CD4-positive, alpha-beta T cell treated with Interferon gamma for 1 hour (primary cell): ENCODE results near the gene GAL3ST2.
"Not testable (repeated sequence)": the region's sequence is repeated elsewhere in the genome, so short reads cannot be mapped to it uniquely, and the experiment has no call there.

Source experiments
- DNase-seq: peaks from one replicate; pipeline ENCODE4 v3.0.0-alpha.2; 2020

Gene GAL3ST2

DNA sequence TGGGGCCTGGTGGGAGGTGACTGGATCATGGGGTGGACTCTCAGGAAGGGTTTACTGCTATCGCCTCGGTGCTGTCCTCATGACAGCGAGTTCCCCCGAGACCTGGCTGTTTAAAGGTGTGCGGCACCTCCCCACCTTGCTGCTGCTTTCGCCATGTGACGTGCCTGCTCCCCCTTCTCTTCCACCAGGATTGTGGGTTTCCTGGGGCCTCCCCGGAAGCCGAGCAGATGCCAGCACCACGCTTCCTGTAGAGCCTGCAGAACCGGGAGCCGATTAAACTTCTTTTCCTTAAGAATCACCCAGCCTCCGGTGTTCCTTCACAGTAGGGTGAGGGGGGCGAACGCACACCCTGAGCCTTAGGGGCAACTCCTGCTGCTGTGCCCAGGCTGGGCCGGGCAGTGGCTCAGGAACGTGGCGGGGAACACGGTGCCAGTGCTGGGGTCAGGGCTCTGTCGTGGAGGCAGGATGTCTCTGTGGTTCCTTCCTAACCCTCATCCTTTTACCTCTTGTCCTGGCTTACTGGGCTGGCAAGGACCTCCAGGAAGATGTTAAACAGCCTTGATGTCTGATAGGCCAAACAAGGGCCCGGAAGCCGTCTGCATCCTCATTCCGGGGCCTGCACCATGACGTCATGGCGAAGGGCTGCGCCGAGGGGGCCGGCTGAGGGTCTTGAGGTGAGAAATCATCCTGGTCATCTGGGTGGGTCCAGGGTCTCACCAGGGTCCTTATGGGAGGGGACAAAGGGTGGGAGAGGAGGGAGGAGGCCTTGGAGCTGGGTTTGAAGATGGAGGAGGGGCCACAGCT lies 45.0 kb downstream of the GAL3ST2 start:
- DNase-seq = no peak

DNA sequence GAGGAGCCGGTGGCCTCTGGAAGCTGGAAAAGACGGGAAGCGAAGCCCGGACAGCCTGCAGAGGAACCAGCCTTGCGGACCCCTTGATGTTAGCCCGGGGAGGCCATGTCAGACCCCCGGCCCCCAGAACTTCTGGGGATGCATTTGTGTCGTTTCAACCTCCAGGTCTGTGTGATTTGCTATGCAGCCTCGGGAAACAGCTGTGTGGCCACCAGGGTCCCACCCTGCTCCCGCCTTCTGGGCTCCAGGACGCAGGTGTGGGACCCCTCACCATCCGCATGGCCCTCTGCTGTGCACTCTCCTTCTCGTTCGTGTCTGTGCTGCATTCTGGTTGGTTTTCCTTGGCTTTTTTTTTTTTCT lies 45.6 kb downstream of the GAL3ST2 start:
- no peak for DNase-seq

DNA sequence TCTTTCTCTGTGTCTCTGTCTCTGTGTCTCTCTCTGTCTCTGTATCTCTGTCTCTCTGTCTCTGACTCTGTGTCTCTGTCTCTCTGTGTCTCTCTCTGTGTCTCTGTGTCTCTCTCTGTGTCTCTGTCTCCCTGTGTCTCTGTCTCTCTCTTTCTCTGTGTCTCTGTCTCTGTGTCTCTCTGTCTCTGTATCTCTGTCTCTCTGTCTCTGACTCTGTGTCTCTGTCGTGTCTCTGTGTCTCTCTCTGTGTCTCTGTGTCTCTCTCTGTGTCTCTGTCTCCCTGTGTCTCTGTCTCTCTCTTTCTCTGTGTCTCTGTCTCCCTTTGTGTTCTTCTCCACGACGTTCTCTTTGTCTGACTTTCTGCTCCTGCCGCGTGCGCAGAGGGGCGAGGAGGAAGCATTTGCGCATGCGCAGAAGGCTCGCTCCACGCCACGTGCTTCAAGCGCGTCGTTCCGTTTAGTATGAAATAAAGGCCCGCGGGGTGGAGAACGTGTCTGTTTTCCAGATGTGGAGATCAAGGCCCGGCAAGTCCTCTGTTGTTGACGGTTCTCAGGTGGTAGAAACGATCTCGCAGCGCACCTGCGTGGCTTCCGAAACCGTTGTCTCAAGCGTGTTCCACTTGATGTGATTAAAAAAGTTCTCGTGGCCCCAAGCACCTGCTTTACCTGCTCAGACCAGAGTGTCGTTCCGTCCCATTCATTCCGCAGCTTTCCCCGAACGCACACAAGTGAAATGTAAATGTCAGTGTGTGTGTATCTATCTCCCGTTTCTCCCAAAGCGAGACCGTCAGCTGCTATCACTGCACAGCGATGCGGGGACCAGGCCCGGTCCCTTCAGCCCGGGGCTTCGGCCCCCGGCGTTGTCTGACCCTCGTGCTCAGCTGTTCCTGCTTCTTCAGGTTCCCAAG lies 47.2 kb downstream of the GAL3ST2 start:
- DNase-seq = not testable (repeated sequence)

DNA sequence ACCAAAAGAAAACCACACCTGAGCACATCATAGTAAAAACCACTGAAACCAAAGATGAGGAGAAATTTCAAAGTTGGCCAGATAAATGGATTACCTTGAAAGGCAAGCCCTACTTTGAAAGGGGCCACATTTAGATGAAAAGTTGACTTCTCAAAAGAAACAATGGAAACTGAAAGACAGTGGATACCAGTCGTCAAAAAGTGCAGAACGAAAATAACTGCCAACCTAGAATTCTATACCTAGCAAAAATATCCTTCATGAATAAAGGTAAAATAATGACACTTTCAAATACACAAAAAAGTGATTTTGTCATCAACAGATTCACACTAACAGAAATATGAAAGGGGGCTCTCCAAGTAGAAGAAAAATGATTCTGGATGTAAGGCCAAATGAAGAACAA lies 50.8 kb downstream of the GAL3ST2 start:
- DNase-seq = no peak

GRCh38 chr2:241833101-241833663 lies 56.6 kb downstream of the GAL3ST2 start:
- DNase-seq = no peak

- DNase-seq = not testable (repeated sequence)
Measured at GRCh38 chr2:241833756-241834526, 57.3 kb downstream of the GAL3ST2 start.

DNA sequence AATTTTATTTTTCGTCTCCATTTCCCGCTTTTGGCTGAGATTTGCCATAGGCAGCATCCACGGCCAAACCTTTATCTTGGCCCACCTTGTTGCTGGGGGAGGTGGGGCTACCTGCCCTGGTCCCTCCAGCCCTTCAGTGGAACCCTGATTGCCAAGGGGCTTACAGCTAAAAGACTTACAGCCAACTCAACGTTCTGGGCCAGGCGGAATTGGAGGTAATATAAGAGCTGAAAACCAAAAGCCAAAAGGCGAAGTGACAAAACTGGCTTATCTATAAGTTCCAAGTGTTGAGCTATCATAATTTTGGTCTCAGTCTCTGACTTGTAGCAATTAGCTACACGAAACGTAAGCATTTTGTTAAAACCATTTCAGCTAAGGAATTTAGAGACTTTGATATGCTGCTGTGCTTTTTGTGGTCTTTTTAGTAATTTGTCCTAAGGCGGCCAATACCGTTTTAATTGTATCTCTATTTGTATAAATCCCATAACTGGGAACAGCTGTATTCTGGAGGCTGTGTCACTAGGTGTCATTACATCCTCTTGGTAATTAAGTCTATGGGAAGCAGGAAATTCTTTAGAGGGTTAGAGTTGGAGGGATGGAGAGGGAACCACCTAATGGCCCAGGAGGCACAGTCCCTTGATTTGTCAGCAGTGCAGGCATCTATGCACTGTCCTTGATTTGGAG lies 58.0 kb downstream of the GAL3ST2 start:
- DNase-seq = no peak

DNA sequence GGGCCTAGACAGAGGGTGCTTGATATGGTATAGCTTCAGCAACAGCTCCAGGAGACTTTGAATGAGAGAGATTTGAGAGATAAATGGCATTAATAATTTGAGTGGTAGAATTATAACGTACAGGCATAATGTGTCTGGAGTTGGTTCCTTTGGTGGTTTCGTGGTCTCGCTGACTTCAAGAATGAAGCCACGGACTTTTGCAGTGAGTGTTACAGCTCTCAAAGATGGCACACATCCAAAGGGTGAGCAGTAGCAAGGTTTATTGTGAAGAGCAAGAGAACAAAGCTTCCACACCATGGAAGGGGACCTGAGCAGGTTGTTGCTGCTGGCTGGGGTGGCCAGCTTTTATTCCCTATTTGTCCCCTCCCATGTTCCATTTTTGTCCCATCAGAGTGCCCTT lies 59.0 kb downstream of the GAL3ST2 start:
- no peak for DNase-seq

- DNase-seq = no peak
Measured at GRCh38 chr2:241836292-241836691, 59.7 kb downstream of the GAL3ST2 start.

DNA sequence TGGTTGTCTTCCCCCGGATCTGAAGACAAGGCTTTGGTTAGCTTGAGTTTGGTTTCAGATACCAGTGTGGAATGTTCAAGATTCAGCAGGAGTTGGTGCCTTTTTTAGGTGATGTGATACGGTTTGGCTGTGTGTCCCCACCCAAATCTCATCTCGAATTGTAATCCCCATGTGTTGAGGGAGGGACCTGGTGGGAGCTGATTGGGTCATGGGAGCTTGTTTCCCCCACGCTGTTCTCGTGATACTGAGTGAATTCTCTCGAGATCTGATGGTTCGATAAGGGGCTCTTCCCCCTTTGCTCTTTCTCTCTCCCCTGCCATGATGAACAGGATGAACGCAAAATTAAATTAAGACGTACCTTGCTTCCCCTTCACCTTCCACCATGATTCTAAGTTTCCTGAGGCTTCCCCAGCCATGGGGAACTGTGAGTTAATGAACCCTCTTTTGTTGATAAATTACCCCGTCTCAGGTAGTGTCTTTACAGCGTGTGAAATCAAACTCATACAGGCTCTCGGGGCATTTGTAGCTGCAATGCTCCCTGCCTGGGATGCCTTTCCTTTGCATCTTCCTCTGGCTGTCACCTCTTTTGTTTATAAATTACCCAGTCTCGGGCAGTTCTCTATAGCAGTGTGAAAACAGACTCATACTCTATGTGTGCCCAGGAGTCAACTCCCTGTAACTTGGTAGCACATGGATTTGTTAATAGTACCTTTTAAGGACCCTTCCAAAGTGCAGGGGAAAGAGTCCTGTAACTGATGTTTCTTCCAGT lies 60.8 kb downstream of the GAL3ST2 start:
- no peak for DNase-seq

- DNase-seq = no peak
Measured at GRCh38 chr2:241841181-241842066, 64.8 kb downstream of the GAL3ST2 start.

- DNase-seq = no peak
Measured at GRCh38 chr2:241842067-241842415, 65.4 kb downstream of the GAL3ST2 start.

DNA sequence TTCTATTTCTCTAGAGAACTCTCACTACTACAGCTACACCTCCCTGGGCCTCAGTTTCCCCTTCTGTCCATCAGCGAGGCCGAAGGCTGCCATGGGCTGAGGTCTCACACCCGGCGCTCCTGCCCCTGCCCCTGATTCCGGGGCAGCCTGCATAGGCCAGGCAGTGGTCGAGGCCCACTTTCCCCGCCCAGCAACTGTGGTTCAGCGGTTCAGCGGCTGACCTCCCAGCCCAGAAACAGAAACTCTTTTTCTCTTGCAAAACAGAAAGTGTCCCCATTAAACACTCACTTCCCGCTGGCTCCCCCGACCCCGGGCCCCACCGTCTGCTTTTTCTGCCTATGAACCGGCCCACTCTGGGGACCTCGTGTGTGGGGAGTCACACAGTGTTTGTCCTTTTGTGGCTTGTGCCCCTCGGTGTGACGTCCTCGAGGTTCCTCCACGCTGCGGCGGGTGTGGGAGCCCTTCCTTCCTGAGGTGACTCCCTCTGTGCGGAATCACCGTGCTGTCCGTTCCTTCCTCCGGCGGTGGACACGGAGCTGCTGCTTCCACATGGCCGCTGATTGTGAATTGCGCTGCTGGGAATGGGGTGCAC lies 66.1 kb downstream of the GAL3ST2 start:
- peak; percentile 62 for DNase-seq

DNA sequence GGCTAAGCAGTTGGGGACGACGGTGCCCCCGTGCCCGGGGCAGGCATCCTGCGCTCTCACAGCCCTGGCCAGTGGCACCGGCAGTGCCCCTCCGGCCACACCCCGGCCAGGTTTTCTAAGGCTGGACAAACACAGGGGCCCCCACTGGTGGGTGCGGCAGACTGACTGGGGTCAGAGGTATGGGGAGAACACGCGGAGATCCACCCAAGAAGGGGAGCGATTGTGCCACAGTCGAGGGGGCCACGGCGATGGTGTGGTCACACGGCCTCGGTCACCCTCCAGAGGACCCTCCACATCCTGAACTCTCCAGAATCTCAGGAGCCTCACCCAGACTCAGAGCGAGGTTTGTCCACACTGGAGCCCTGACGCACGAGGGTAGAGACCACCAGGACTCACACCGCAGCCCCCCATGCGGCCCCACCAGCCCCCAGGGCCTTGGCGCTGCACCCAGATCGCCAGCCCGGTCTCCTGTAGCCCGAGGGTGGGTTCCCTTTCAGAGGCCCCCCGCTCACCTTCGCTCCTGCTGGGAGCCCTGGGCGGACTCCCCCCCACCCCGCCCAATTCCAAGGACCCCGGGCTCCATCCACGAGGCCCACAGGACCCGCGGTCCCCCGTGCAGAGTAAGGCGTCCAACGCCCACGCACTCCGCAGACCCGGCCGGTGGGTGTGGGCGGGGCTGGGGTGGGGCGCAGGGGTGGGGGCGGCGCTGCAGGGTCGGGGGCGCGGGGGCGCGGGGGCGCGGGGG lies 66.9 kb downstream of the GAL3ST2 start:
- DNase-seq = no peak

DNA sequence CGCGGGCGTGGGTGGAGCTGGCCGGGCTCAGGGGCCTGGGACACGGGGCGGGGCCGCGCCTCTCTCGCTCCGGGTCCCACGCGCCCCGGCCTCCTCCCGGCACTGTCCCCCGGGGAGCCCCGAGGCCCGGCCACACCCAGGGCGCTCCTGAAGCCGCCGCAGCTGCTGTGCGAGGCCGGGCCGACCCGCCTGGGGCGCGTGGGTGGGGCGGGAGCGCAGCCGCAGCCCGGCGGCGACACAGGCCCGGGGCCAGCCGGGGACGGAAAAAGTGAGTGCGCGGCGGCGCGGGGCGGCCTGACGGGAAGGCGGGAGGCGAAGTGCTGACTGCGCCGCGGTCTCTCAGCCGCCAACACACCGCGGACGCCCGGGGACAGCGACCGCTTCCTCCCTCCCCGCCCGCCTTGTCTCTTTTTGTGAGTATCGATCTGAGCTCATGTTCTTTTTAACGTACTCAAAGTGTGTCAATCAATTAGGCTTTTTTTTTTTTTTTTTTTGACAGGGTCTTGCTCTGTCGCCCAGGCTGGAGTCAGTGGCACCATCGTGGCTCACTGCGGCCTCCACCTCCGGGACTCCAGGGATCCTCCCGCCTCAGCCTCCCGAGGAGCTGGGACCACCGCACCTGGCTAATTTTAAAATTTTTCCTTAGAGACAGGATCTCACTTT lies 67.6 kb downstream of the GAL3ST2 start:
- peak; percentile 71 for DNase-seq

DNA sequence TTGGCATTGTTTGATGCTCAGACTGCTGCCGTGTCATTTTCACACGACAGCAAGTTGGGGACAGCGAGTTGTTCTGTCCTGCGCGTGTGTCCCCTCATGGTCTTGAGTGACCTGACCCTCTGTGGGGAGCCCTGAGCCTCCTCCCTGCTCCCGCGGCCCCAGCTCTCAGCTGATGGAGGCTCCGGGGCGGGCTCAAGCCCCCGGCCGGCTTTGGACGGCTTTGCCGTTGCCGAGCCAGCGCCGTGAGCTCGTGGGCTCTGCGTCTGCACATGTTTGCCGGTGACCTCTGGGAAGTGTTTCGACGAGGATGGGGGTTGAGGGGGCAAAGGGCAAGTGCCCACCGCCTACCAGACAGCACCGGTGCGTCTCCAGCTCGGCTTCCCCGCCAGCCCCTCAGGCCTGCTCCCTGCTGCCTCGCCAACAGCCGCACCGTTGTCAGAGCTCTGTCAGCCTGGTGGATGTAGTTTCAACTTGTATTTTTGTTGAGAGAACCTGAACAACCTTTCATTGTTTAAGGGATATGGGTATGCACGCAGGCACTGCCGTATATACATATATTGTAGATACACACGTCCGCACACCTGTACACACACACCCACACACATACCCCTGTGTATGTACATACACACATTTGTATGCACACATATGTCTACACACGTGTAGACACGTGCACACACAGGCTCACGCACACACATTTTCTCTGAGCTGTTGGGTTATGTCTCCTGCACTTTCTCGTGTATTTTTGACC lies 68.4 kb downstream of the GAL3ST2 start:
- no peak for DNase-seq

- DNase-seq = no peak
Measured at GRCh38 chr2:241846406-241846805, 69.8 kb downstream of the GAL3ST2 start.
